Epithelial cell of esophagus (primary cell): ENCODE results near the gene INHA.

Experiments
- DNase-seq: peaks from one replicate; pipeline ENCODE4 v3.0.0; 2010; ENCODE audit warnings: low read depth
- H3K4me3 ChIP-seq: 2 replicates; pipeline ENCODE4 v1.5.1; 2011; ENCODE audit warnings: mild to moderate bottlenecking, low read length, control low read depth
- CTCF ChIP-seq: IDR thresholded peaks from 2 replicates; pipeline ENCODE4 v1.5.1; 2011; ENCODE audit warnings: low read depth, mild to moderate bottlenecking, low read length, control low read depth, inconsistent platforms; ENCODE audit not compliant: insufficient read depth; ENCODE audit errors: missing control alignments

The INHA gene

GRCh38 chr2:219553463-219553963 is 18.6 kb upstream of the INHA start:
- TF ChIP-seq CTCF, result no peak
- no peak overlapping the region for H3K4me3 ChIP-seq
- no peak for DNase-seq

DNA sequence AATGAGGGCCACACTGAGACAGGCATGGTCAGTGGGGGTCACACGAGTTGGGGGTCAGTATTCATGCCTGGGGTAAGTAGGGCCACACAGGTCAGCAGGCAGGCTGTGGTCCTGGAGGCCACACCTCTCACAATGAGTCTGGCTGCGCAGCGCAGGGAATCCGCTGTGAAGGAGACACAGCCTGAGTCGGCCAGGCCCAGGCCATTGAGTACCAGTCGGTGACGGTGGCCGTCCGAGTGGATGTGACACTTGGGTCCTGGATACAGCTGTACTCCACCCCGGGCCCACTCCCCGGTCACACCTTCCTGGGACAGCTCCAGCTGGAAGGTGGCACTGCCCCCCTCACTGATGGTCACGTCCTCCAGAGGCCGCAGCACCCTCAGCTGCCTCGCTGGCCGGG is 17.8 kb upstream of the INHA start:
- no peak overlapping the region for H3K4me3 ChIP-seq
- no peak for DNase-seq
- TF ChIP-seq CTCF, result no peak

DNA sequence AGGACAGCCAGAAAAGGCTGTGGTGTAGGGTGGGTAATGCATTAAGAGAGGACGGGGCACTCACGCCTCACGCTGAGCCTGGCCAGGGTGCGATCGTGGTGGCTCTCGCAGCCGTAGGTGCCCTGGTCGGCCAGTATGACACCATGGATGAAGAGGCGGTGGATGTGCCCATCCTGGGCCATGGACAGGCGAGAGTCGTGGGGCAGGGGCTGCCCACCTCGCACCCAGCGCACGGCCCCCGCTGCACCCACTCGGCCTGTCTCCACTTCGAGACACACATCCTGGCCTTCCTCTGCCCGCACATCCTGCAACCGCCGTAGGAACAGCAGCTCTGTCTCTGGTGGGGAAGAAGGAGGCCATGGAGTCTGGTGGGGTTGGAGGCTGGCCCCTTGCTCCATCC is 16.2 kb upstream of the INHA start:
- H3K4me3 ChIP-seq, result no peak overlapping the region
- no peak for DNase-seq
- TF ChIP-seq CTCF, result no peak

GRCh38 chr2:219556413-219556812 is 15.7 kb upstream of the INHA start:
- no peak for DNase-seq
- TF ChIP-seq CTCF, result no peak
- no peak overlapping the region for H3K4me3 ChIP-seq

DNA sequence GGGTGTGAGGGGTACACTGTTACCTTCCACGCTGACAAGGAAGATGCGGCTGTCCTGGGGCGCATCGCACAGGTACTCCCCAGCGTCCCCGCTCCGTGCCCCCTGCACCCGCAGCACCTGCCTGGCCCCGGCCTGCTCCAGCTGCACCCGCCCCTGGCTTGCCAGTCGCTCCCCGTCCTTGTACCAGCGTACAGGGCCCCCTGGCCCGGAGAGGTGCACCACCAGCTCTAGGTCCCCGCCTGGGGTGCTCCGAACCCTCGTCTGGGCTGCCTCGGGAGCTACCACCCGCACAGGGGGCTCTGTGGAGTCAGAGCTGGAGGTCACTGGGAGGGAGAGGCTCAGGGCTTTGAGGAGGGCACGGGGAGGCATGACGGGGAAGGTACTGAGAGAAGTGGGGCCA is 14.8 kb upstream of the INHA start:
- H3K4me3 ChIP-seq, result no peak overlapping the region
- TF ChIP-seq CTCF, result no peak
- no peak for DNase-seq

DNA sequence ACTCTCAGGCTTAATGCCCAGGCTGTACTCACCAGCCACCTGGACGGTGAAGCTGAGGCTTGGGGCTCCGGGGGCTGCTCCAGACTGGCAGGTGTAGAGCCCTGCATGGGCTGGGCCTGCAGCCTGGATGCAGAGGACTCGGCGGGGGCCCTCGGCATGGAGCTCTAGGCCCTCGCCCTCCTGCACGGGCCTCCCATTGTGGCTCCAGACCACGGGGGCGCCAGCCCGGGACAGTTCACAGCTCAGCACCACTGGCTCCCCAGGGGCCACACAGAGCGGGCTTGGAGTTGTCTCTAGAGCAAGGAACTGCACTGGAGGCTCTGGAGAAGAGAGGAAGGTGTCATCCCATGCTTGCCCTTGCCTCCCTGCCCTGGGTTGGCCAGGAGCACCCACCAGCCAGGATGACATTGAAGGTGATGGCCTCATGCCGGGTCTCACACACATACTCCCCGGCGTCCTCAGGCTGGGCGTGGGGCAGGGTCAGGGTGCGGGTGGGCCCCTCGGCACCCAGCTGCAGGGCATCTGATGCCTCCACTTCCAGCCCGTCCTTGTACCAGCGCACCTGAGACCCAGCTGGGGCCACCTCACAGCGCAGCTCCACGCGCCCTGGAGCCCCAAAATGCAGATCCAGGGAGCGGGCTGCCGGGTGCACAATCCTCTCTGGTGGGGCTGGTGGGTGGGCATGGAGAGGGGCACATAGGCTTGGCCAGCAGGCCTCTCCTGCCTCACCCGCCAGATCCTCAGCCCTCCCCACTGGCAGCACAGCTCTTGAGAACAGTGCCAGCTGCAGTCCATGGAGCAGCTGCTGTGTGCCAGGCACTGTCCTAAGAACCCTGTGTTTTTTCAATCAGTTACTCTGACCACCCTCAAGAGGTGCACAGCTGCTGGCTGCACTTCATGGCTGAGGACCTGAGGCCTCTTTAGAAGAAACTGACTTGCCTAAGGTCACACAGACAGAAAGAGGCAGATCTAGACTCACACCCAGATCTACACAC is 14.0 kb upstream of the INHA start:
- no peak for TF ChIP-seq CTCF
- no peak overlapping the region for H3K4me3 ChIP-seq
- no peak for DNase-seq
